ENCODE results near the gene COL1A2.

DNA sequence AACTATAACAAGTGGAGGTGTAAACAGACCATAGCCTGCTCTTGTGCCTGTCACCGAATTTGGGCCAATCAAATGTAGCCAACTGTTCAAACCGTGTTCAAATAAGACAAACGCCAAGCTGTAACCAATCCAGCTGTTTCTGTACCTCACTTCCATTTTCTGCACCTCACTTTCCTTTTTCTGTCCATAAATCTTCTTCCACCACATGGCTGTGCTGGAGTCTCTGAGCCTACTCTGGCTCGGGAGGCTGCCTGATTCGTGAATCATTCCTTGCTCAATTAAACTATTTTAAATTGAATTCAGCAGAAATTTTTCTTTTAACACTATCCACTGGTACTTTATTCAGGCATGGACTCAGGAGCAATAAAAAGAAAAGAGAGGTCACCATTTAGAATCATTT is 29.9 kb upstream of the COL1A2 start:
- TF ChIP-seq CTCF (IDR thresholded peaks at IDR 0.05; ENCODE audit: insufficient read depth, low read depth, low read length) (no peak), EZH2 (IDR thresholded peaks at IDR 0.05; ENCODE audit: insufficient read depth, low read length) (no peak)
